Skin epidermis (tissue), 12 donors: ENCODE results near the gene FCGR3B.
"Not testable (repeated sequence)": the region's sequence is repeated elsewhere in the genome, so short reads cannot be mapped to it uniquely, and the experiment has no call there.

Experiments
- H3K27ac ChIP-seq, 21 experiments: fragments of 200-600 bp; sonication (generic) in 11 of 21; one replicate each; pipeline ENCODE4 v1.5.0; 2020; ENCODE audit warnings: mild to moderate bottlenecking in 3 of 21, inconsistent platforms in 2 of 21, moderate library complexity in 2 of 21
- H3K4me3 ChIP-seq, 7 experiments: fragments of 200-600 bp; sonication (generic) in 2 of 7; one replicate each; pipeline ENCODE4 v1.5.0; 2020; ENCODE audit warnings: inconsistent platforms in 2 of 7, mild to moderate bottlenecking in 2 of 7, moderate library complexity in 1 of 7

FCGR3B gene

GRCh38 chr1:161631076-161631475, at the start of gene FCGR3B:
FCGR3B (minus strand) TSS chr1:161631176; CDS start chr1:161631094, 82 bp downstream.
- Histone ChIP-seq H3K4me3 (no peak within 1 kb of the TSS), H3K27ac (no peak within 1 kb of the TSS)

GRCh38 chr1:161678500-161678899, 47.5 kb upstream of the FCGR3B start:
- Histone ChIP-seq H3K4me3 (no peak overlapping the region), H3K27ac (no peak overlapping the region)

- Histone ChIP-seq H3K27ac (peak overlapping the region in 1 of 21 experiments; percentile 54), H3K4me3 (no peak overlapping the region)
Measured at GRCh38 chr1:161676958-161677689, 46.1 kb upstream of the FCGR3B start.

- Histone ChIP-seq H3K4me3 (no peak overlapping the region), H3K27ac (peak overlapping the region in 1 of 21 experiments; percentile 54)
Measured at GRCh38 chr1:161676441-161676840, 45.5 kb upstream of the FCGR3B start.

- not testable (repeated sequence) for H3K27ac ChIP-seq, H3K4me3 ChIP-seq
Measured at GRCh38 chr1:161674908-161675307, 43.9 kb upstream of the FCGR3B start.

GRCh38 chr1:161674447-161674846, 43.5 kb upstream of the FCGR3B start:
- H3K27ac ChIP-seq, H3K4me3 ChIP-seq: not testable (repeated sequence)

GRCh38 chr1:161673437-161673836, 42.5 kb upstream of the FCGR3B start:
- not testable (repeated sequence) for H3K4me3 ChIP-seq, H3K27ac ChIP-seq

- H3K27ac ChIP-seq, H3K4me3 ChIP-seq: not testable (repeated sequence)
Measured at GRCh38 chr1:161671045-161672020, 40.4 kb upstream of the FCGR3B start.

GRCh38 chr1:161664689-161665088, 33.7 kb upstream of the FCGR3B start:
- H3K27ac ChIP-seq, H3K4me3 ChIP-seq: not testable (repeated sequence)

GRCh38 chr1:161663569-161663968, 32.6 kb upstream of the FCGR3B start:
- not testable (repeated sequence) for H3K4me3 ChIP-seq, H3K27ac ChIP-seq

- not testable (repeated sequence) for H3K27ac ChIP-seq, H3K4me3 ChIP-seq
Measured at GRCh38 chr1:161662684-161663339, 31.8 kb upstream of the FCGR3B start, which contains the start of gene FCGR2B. FCGR2B (plus strand) TSS chr1:161663143; CDS start chr1:161663242, 99 bp downstream.

GRCh38 chr1:161661660-161662311, 30.8 kb upstream of the FCGR3B start:
- not testable (repeated sequence) for H3K27ac ChIP-seq, H3K4me3 ChIP-seq

- not testable (repeated sequence) for H3K27ac ChIP-seq, H3K4me3 ChIP-seq
Measured at GRCh38 chr1:161658524-161658923, 27.5 kb upstream of the FCGR3B start.

GRCh38 chr1:161653971-161654370, 23.0 kb upstream of the FCGR3B start:
- H3K27ac ChIP-seq, result not testable (repeated sequence)

GRCh38 chr1:161653541-161653940, 22.6 kb upstream of the FCGR3B start:
- H3K4me3 ChIP-seq, H3K27ac ChIP-seq: not testable (repeated sequence)

More at GRCh38 chr1:161653971-161654370, 23.0 kb upstream of the FCGR3B start:
- H3K4me3 ChIP-seq, result not testable (repeated sequence)

GRCh38 chr1:161647507-161648360, 16.8 kb upstream of the FCGR3B start:
- H3K4me3 ChIP-seq, H3K27ac ChIP-seq: not testable (repeated sequence)

GRCh38 chr1:161644855-161645254, 13.9 kb upstream of the FCGR3B start:
- not testable (repeated sequence) for H3K4me3 ChIP-seq, H3K27ac ChIP-seq

- H3K27ac ChIP-seq, result peak overlapping the region in 2 of 21 experiments; percentile 26 to 51
- not testable (repeated sequence) for H3K4me3 ChIP-seq
Measured at GRCh38 chr1:161643481-161644208, 12.7 kb upstream of the FCGR3B start.
